GM23248 (cell line): Measurements from ENCODE around the gene ASCL5. TPM values are rescaled to one million over a fixed set of nuclear protein-coding genes. Genes with fewer than 3 reads are reported as not detected.

Experiments used
- DNase-seq: peaks from one replicate; pipeline ENCODE4 v3.0.0-alpha.2; 2015
- H2AFZ ChIP-seq: fragments of 200-600 bp; sonication (generic); 2 replicates; pipeline ENCODE4 v1.6.1; 2016; ENCODE audit warnings: antibody characterized with exemption
- H3F3A ChIP-seq: fragments of 200-600 bp; sonication (generic); 2 replicates; pipeline ENCODE4 v1.6.1; 2016; ENCODE audit warnings: mild to moderate bottlenecking, antibody characterized with exemption, mixed run types; ENCODE audit not compliant: insufficient read depth
- H3K27ac ChIP-seq: fragments of 200-600 bp; sonication (generic); 2 replicates; pipeline ENCODE4 v1.5.1; 2016; ENCODE audit warnings: mild to moderate bottlenecking
- H3K27me3 ChIP-seq: fragments of 200-600 bp; sonication (generic); replicated peaks from 2 replicates; pipeline ENCODE4 v1.6.1; 2016; ENCODE audit warnings: mild to moderate bottlenecking; ENCODE audit not compliant: insufficient read depth
- H3K36me3 ChIP-seq: fragments of 200-600 bp; sonication (generic); 2 replicates; pipeline ENCODE4 v1.6.1; 2016; ENCODE audit warnings: low read depth, mild to moderate bottlenecking
- H3K4me1 ChIP-seq: fragments of 200-600 bp; sonication (generic); 2 replicates; pipeline ENCODE4 v1.6.1; 2016; ENCODE audit warnings: mild to moderate bottlenecking; ENCODE audit not compliant: insufficient read depth
- H3K4me2 ChIP-seq: fragments of 200-600 bp; sonication (generic); one replicate; pipeline ENCODE4 v1.6.1; 2016; ENCODE audit warnings: mild to moderate bottlenecking; ENCODE audit not compliant: unreplicated experiment
- H3K4me3 ChIP-seq: fragments of 200-600 bp; sonication (generic); 2 replicates; pipeline ENCODE4 v1.5.1; 2016; ENCODE audit warnings: mild to moderate bottlenecking
- H3K79me2 ChIP-seq: fragments of 200-600 bp; sonication (generic); 2 replicates; pipeline ENCODE4 v1.6.1; 2016; ENCODE audit warnings: mild to moderate bottlenecking; ENCODE audit not compliant: insufficient read depth
- H3K9ac ChIP-seq: fragments of 200-600 bp; sonication (generic); 2 replicates; pipeline ENCODE4 v1.6.1; 2016; ENCODE audit warnings: mild to moderate bottlenecking
- H3K9me2 ChIP-seq: fragments of 200-600 bp; sonication (generic); 2 replicates; pipeline ENCODE4 v1.6.1; 2016; ENCODE audit warnings: mixed run types, mild to moderate bottlenecking, moderate library complexity; ENCODE audit not compliant: insufficient read depth
- H3K9me3 ChIP-seq: fragments of 200-600 bp; sonication (generic); one replicate; pipeline ENCODE4 v1.6.1; 2017; ENCODE audit warnings: low read depth
- H4K20me1 ChIP-seq: fragments of 200-600 bp; sonication (generic); 2 replicates; pipeline ENCODE4 v1.6.0; 2016; ENCODE audit not compliant: insufficient read depth
- EZH2 ChIP-seq: fragments of 200-600 bp; sonication (generic); IDR thresholded peaks from 2 replicates; pipeline ENCODE4 v1.6.1; 2018; ENCODE audit warnings: antibody characterized with exemption, mild to moderate bottlenecking; ENCODE audit not compliant: insufficient read depth, poor library complexity, severe bottlenecking
- EZH2phosphoT487 ChIP-seq: fragments of 200-600 bp; sonication (generic); IDR thresholded peaks from 2 replicates; pipeline ENCODE4 v1.6.1; 2018; ENCODE audit warnings: antibody characterized with exemption, moderate library complexity, mild to moderate bottlenecking, low read depth; ENCODE audit not compliant: insufficient read depth
- WGBS, 2 experiments: methylation state at CpG; one replicate each; pipeline ENCODE4 v1.1.6; 2015 to 2017; ENCODE audit warnings: low lambda C conversion rate in 2 of 2, low coverage in 1 of 2; ENCODE audit errors: missing lambda C conversion rate in 2 of 2; 5-methylcytosine and 5-hydroxymethylcytosine counted together
- in situ Hi-C: fragments of 300-500 bp; cut with MboI; formaldehyde crosslinking; loops from 2 replicates; pipeline ENCODE4 v1.15.0; 2020
- polyA plus RNA-seq: library from polyadenylated mRNA; unstranded; fragments of >200 nt; fragmentation: Nextera tagmentation; extraction: Ambion mirVana; gene quantifications from 2 replicates; pipeline ENCODE4 v1.2.1, GENCODE V29; 2016
- total RNA-seq: library from RNA; depleted of rRNA; stranded (reverse); fragments of >200 nt; shearing (Covaris generic); gene quantifications from 2 replicates; pipeline ENCODE4 v1.2.3, GENCODE V29; 2014; rRNA removed

Gene ASCL5
- total RNA-seq: not detected in 2 replicates
- not detected in 2 replicates for polyA plus RNA-seq

- Histone ChIP-seq H3K4me2 (no peak within 1 kb of the TSS), H3F3A (no peaks in the 10 kb centered on the region), H3K4me1 (no peaks in the 10 kb centered on the region), H3K27ac (no peak within 1 kb of the TSS), H2AFZ (no peak within 1 kb of the TSS), H3K79me2 (no peaks in the 10 kb centered on the region), H3K9me3 (no peaks in the 10 kb centered on the region), H3K36me3 (no peaks in the 10 kb centered on the region), H3K4me3 (no peak within 1 kb of the TSS), H3K9me2 (no peaks in the 10 kb centered on the region), H3K9ac (no peak within 1 kb of the TSS), H4K20me1 (no peaks in the 10 kb centered on the region), H3K27me3 (peaks cover 37% of the 10 kb centered on the region)
- in situ Hi-C loops: no loop called here
- no peak for TF ChIP-seq EZH2
- TF ChIP-seq EZH2phosphoT487: no peak
- WGBS, 2 experiments: 75 to 77% methylated on average over 22 to 24 of the region's 24 CpGs
- DNase-seq: peak; percentile 71
Measured at GRCh38 chr1:201126832-201127754, at the start of gene ASCL5. Gene ASCL5 (minus strand): TSS chr1:201127184. CDS start chr1:201115372, 11,812 bp downstream.

- no peak overlapping the region for H3K4me3 ChIP-seq
- no peaks in the 10 kb centered on the region for H3F3A ChIP-seq
- no peak overlapping the region for H3K9ac ChIP-seq
- H3K27me3 ChIP-seq: peaks cover 4% of the 10 kb centered on the region; the same call in 1 of the 2 replicates
- no peaks in the 10 kb centered on the region for H4K20me1 ChIP-seq
- 75 to 77% methylated on average over 7 of the region's 7 CpGs for whole genome bisulfite sequencing, 2 experiments
- no peaks in the 10 kb centered on the region for H3K9me2 ChIP-seq
- no peaks in the 10 kb centered on the region for H3K9me3 ChIP-seq
- H3K36me3 ChIP-seq: no peaks in the 10 kb centered on the region
- H2AFZ ChIP-seq: no peak overlapping the region
- no peaks in the 10 kb centered on the region for H3K79me2 ChIP-seq
- H3K4me1 ChIP-seq: peaks cover 4% of the 10 kb centered on the region; the same call in 1 of the 2 replicates
- TF ChIP-seq EZH2phosphoT487 (no peak), EZH2 (no peak)
- H3K4me2 ChIP-seq: no peak overlapping the region
- no peak for DNase-seq
- in situ Hi-C loops: no loop called here
- H3K27ac ChIP-seq: no peak overlapping the region
Measured at GRCh38 chr1:201175820-201176500, 49.0 kb upstream of the ASCL5 start.

GRCh38 chr1:201173736-201174135 is 46.8 kb upstream of the ASCL5 start:
- TF ChIP-seq EZH2 (no peak), EZH2phosphoT487 (no peak)
- Histone ChIP-seq H4K20me1 (no peaks in the 10 kb centered on the region), H3K9ac (no peak overlapping the region), H3K79me2 (no peaks in the 10 kb centered on the region), H3K4me2 (no peak overlapping the region), H3K9me2 (no peaks in the 10 kb centered on the region), H3K36me3 (no peaks in the 10 kb centered on the region), H3K27me3 (no peaks in the 10 kb centered on the region), H3K4me1 (peaks cover 8% of the 10 kb centered on the region), H3F3A (peaks cover 12% of the 10 kb centered on the region; the same call in 1 of the 2 replicates), H3K27ac (no peak overlapping the region), H3K9me3 (no peaks in the 10 kb centered on the region), H3K4me3 (no peak overlapping the region), H2AFZ (no peak overlapping the region)
- 95 to 97% methylated on average over 1 of the region's 1 CpG for WGBS, 2 experiments
- no peak for DNase-seq
- in situ Hi-C loops: no loop called here

GRCh38 chr1:201172999-201173610 is 46.1 kb upstream of the ASCL5 start:
- WGBS, 2 experiments: 68 to 72% methylated on average over 4 of the region's 4 CpGs
- Histone ChIP-seq H3K27ac (no peak overlapping the region), H3K79me2 (no peaks in the 10 kb centered on the region), H3K9ac (no peak overlapping the region), H3F3A (peaks cover 12% of the 10 kb centered on the region; the same call in 1 of the 2 replicates), H2AFZ (no peak overlapping the region), H3K4me1 (peaks cover 8% of the 10 kb centered on the region), H3K4me2 (no peak overlapping the region), H4K20me1 (no peaks in the 10 kb centered on the region), H3K36me3 (no peaks in the 10 kb centered on the region), H3K9me3 (no peaks in the 10 kb centered on the region), H3K4me3 (no peak overlapping the region), H3K27me3 (no peaks in the 10 kb centered on the region), H3K9me2 (no peaks in the 10 kb centered on the region)
- in situ Hi-C loops: no loop called here
- DNase-seq: peak; percentile 57
- TF ChIP-seq EZH2 (no peak), EZH2phosphoT487 (no peak)
